ENCODE results near the gene IGF2BP2. TPM values are rescaled to one million over a fixed set of nuclear protein-coding genes. Genes with fewer than 3 reads are reported as not detected.
A peak's percentile ranks its signal among the peaks of the same experiment; 100 is the strongest.

Gene IGF2BP2
- polyA plus RNA-seq, 3 donors: 102 to 117 (median 105) TPM

DNA sequence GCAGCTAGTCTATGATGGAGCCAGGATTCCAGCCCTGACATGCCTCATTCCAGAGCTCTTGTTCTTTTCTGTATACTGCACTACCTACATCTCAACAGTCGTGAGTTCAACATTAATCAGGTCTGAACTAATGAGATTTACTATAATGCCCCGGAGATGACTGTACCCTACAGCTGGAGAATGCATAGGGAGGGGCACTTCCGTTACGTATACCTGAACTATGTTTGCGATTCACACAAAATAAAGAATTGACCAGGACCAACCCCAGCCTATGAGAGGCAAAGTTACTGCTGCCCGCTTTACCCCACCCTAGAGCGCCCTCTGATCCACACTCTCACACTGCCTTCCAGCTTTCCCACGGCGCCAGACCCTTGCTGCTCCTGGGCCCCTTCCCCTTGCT lies 97.0 kb downstream of the IGF2BP2 start:
- no peak for DNase-seq (ENCODE audit: extremely low read depth in 1 of 11, low read depth in 9 of 11, low spot score in 4 of 11)

DNA sequence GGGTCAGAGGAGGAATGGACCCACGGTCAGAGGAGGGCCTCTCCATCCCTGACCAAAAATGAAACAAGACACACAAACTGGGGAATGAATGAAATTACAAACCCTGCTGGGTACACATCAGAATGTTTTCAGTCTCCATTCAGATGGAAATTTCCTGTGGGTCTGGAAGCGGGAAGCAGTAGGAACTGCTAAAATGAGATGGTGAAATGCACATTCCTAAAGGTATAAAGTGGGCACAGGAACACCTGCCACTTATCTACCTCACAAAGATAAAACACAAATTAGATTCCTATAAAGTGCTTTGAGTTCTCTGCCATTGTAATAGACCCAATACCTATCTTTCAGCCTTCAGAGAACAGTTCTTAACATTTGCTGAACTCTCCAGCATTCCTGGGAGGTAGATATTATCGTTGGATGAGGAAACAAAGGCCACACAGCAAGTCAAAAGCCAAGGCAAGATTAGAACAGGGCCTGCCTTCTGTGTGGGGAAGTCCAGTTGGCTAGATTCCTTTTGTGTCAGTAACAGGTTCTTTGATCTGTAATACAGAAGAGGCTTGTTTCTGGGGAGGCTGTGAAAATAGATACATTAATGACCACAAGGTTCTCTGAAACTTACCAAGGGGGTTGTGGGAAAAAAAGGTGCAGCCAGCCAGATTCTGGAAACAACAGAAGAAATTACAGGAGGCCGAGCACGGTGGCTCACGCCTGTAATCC lies 98.4 kb downstream of the IGF2BP2 start:
- DNase-seq (ENCODE audit: extremely low read depth in 1 of 11, low read depth in 9 of 11, low spot score in 4 of 11): no peak

DNA sequence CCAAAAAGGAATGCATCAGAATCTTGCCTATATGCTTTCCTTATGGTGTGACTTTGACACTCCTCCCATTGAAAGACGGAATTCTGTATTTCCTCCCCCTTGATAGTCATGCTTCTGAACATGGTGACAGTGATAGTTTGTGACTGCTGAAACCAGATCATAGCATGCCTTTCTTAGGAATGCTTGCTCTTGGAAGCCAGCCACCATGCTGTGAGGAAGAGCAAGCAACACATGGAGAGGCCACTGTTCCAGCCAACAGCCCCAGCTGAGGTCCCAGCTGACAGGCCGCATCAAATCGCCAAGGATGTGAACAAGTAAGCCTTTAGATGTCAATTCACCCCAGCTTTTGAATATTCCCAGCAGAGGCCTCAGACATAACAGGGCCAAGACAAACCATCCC lies 100.1 kb downstream of the IGF2BP2 start:
- no peak for DNase-seq (ENCODE audit: extremely low read depth in 1 of 11, low read depth in 9 of 11, low spot score in 4 of 11)

DNA sequence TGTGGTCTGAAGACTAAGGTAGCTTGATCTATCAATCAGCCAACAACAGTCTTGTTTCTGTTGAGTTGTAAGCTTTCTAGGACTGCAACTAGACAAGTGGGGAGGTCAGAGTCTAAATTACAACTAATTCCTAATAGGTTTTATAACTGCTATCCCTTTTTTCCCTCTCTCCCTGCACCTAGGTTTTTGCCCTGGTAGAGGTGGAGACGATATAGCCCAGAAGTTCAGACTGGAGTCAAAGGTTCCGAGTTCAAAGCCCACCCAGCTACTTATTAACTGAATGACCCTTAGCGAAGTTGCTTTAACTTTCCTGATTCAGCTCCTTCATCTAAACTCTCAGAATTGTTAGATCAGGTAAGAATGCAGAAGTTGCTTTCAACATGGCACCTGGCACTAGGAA lies 100.6 kb downstream of the IGF2BP2 start:
- DNase-seq (ENCODE audit: extremely low read depth in 1 of 11, low read depth in 9 of 11, low spot score in 4 of 11): no peak

DNA sequence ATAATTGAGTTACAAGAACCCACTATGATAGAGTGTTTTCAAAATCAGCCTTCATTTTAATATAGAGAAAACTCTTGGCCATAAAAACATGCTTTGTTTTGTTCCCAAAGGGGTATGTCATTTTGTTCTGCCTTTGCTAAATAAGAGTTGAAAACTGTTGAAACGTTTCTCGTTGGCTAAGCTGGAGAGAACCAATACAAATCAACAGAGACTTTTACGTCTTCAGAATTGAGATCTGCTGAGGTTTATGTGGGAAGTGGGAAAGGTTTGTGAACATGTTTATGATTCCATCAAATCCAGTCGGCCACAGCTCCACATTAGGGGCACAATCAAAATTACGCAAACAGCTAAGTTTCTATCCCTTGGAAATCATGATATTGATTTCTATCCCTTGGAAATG lies 102.0 kb downstream of the IGF2BP2 start:
- no peak for DNase-seq (ENCODE audit: extremely low read depth in 1 of 11, low read depth in 9 of 11, low spot score in 4 of 11)

DNA sequence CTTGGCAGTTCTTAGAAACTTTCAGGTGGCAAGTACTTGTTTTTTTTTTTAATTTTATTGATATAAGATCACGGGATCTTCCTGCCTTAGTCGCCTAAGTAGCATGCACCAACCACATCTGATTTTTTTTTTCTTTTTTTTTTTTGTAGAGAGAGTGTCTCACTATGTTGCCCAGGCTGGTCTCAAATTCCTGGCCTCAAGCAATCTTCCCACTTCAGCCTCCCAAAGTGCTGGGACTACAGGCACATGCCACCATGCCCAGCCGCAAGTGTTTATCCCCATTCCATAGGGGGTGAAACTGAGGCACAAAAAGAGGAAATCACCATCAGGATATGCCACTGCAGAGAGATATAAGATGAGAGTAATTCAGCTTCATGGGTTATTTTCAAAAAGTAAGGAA lies 102.9 kb downstream of the IGF2BP2 start:
- DNase-seq (ENCODE audit: extremely low read depth in 1 of 11, low read depth in 9 of 11, low spot score in 4 of 11): no peak

DNA sequence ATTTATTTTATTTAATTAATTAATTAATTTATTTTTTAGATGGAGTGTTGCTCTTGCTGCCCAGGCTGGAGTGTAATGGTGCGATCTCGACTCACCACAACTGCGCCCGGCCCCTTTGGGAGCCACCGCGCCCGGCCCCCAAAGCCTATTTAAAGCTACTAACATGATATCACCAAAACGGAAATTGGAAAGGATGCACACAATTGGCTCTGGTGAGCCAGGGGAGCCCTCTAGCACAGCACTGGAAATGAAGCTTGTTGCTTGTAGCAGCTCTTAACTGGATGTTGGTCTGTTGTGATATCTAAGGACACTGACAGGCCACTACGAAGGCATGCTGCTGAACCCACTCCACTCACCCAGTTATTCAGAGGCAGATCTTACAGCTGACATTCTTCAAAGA lies 104.5 kb downstream of the IGF2BP2 start:
- no peak for DNase-seq (ENCODE audit: extremely low read depth in 1 of 11, low read depth in 9 of 11, low spot score in 4 of 11)

DNA sequence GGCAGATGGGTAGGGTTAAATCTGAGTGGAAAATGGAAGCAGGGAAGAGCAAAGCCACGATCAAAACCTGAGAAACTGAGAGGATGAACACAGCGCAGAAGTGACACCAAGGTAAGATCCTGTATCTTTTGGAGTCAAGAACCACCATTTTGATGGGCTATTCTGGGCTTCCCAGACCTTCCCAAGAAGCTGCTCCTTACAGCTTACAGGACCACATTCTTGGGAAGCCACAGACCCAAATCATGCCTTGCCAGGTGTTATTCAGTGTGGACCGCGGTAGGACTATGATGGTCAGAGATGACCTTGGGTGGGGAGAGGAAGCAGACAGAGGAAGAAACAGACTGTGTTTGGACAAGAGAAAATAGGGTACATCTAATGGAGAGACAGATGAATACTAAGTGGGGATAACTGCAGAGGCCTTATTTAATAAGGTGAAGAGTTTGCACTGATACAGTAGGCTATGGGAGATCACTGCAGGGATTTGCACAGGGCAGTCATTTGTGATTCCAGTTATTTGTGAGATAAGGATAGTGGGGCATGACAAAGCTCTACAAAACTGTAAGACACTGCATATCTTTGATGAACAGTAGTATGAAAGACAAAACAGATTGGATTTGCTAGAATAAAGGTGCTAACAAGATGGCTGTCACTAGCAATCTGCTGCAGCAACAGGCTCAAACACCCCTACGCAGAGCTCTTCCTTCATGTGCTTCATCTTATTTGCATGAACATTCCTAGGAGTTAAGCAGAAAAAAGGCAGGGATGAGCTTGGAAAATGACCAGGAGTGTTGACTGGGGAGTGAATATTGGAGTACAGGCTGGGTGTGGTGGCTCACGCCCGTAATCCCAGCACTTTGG lies 105.9 kb downstream of the IGF2BP2 start:
- no peak for DNase-seq (ENCODE audit: extremely low read depth in 1 of 11, low read depth in 9 of 11, low spot score in 4 of 11)

DNA sequence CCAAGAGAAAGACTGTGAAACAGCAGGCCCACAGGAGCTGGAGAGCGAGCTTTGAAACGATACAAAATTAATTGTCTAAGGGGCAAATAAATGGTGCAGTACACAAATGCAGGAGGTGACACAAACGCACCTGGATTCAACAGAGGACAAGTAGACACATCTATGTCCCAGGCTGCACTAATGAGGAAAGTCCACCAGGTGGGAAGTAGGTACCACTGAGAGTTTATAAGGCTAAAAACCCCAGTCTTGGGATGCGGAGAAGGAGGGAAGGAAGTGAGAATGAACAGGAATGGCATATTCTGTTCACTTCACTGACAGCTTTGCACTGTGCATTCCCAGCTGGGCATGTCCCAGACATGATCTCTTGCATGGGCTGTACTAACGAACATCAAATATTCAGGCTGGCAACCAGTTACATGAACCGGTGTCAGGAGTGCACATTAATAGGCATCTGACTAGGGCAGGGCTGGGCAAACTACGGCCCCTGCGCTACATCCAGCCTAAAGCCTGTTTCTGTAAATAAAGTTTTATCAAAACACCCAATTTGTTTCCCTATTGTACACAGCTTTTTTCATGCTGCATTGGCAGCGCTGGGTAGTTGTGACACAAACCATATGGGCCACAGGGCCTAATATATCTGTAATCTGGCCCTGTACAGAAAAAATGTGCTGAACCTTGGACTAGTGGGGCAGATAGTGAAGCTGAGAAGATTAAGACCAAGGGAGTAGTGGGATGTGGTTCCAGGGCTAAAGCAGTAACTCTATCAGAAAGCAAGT lies 107.0 kb downstream of the IGF2BP2 start:
- no peak for DNase-seq (ENCODE audit: extremely low read depth in 1 of 11, low read depth in 9 of 11, low spot score in 4 of 11)

DNA sequence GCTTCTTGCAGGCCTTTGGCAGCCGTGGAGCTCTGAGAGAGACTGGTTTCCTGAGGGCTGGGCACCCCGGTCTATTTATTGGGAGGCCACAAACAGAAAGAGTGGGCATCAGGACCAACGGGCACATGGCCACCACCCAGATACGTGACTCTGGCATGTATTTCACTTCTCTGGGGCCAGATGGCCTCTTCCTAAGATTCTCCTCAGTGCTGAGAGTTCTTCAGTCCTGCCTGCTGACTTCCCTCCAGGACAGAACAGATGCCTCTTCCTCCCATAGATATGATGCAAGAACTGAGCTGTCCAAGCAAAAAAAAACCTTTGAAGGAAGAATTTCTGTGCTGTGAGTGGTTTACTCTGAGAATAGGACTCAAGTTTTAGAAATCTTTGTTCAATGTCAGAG lies 107.7 kb downstream of the IGF2BP2 start:
- DNase-seq (ENCODE audit: extremely low read depth in 1 of 11, low read depth in 9 of 11, low spot score in 4 of 11): no peak

DNA sequence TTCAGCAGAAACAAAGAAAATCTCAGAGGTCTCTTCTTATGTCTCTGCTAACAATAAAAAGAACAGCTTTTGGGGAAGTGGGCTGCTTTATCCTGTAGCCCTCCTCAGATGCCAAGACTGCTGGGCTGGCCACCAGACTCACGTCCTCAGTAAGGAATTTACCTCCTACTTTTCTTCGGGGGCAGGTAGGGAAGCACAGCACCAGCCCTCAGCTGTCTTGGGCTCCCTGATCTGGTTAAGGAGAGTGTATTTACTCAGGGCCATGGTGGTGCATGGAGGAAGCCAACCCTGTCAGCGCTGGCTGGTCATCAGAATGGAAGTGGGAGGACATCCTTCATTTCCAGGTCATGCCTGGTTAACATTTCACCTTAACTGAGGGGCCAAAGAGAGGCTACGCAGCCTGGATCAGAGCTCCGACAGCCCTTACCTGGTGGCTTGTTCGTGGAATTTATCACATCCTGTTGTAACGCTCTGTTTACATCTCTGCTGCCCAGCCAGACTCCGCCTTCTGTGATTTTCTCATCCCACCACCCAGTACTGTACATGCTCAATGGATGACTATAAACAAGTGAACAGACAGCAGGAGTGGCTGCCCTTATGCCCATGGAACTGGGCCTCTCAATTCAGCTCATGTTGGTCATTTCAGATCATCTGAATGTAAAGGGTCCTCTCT lies 108.3 kb downstream of the IGF2BP2 start:
- peak in 7 of 11 donors; percentile 18 to 46 (median 35) for DNase-seq (ENCODE audit: extremely low read depth in 1 of 11, low read depth in 9 of 11, low spot score in 4 of 11)

DNA sequence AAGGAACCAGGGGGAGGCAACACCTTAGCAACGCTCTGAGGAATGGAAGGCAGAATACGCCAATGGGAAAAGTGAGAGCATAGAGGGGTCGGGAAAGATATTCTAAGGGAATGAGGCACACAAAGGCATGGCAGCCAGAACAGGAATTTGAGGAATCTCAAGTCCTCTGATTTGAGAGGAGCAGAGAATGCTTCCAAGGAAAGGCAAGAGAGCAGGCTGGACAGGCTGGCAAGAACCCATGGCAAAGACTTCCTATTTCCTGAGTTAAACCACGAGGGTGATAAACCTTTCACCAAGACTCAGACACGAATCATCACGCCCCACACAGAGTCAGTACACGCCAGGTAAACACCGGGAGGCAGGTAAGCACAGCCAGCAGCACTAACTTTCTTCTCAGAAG lies 109.8 kb downstream of the IGF2BP2 start:
- no peak for DNase-seq (ENCODE audit: extremely low read depth in 1 of 11, low read depth in 9 of 11, low spot score in 4 of 11)

DNA sequence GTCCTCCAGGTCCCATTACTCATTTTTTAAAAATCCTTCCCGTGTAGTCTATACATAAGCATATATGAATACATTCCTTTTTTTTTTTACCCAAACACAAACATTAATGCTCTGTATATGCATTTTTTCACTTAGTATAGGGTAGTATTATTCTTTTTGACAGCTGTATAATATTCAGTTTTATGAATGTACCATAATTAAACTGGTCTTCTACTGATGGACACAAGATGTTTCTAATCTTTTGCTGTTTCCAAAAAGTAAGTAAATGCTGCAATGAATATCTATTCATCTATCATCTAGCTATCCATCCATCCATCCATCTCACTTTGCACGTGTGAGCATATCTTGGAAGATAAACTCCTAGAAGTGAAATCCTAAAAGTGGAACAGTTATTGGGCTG lies 110.8 kb downstream of the IGF2BP2 start:
- no peak for DNase-seq (ENCODE audit: extremely low read depth in 1 of 11, low read depth in 9 of 11, low spot score in 4 of 11)

DNA sequence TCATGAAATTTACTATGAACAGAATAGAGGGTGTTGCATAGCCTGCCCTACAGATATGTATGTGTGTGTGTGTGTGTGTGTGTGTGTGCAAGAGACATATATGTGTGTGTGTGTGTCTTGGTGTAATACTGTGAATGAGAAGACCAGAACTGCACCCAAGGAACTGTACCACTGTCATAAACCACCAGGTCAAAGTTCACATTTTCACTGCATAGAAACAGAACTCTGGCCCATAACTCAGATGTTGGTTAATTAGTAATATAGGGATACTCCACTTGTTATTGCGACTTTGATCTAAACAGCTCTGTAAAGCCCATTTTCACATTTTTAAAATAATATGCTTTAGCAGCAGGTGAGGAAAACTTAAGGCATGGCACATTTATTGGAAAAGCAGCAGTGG lies 111.8 kb downstream of the IGF2BP2 start:
- DNase-seq (ENCODE audit: extremely low read depth in 1 of 11, low read depth in 9 of 11, low spot score in 4 of 11): no peak

DNA sequence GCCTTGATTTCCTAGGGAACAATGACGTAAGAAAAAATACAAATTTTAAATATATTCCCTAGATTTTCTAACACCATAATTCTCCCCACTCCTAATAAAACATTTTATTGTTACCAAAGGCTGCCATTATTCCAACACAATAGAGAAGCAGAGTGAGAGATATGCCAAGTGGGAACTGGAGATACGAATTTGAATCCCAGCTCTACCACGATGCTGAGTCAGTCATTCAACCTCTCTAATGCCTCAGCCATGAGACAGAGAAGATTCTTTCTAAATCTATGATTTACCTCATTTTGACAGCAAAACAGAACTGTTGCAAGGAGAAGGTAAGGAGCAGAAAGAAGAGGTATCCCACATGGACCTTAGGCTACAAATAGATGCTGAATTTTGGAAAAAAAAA lies 112.5 kb downstream of the IGF2BP2 start:
- no peak for DNase-seq (ENCODE audit: extremely low read depth in 1 of 11, low read depth in 9 of 11, low spot score in 4 of 11)

DNA sequence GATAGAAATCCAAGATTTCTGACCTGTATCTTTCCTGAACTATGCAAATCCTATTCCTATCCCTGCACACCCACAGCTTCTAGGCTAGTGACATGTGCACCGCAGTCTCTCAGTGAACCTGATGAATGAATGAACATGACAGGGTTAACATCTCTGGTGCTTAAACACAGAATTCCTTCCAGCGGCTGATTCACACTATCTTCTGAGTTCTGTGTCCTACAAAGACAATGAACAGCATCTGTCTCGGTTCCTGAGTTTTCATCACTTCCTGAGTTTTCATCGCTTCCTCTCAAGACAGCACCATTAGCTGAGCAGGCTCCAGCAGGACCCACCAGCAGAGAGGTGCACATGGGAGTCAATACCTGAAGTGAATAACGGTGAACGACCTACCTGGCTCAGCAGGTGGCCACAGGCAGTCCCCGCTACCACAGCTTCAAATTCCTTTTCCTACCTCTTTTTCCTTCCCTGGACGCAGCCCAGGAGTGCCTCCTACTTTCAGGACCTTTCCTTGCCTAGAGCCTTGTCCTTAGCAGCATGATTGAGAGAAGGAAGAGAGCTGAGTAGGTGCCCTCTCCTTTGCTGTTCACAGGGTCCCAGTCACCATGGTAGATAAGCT lies 113.5 kb downstream of the IGF2BP2 start:
- no peak for DNase-seq (ENCODE audit: extremely low read depth in 1 of 11, low read depth in 9 of 11, low spot score in 4 of 11)

DNA sequence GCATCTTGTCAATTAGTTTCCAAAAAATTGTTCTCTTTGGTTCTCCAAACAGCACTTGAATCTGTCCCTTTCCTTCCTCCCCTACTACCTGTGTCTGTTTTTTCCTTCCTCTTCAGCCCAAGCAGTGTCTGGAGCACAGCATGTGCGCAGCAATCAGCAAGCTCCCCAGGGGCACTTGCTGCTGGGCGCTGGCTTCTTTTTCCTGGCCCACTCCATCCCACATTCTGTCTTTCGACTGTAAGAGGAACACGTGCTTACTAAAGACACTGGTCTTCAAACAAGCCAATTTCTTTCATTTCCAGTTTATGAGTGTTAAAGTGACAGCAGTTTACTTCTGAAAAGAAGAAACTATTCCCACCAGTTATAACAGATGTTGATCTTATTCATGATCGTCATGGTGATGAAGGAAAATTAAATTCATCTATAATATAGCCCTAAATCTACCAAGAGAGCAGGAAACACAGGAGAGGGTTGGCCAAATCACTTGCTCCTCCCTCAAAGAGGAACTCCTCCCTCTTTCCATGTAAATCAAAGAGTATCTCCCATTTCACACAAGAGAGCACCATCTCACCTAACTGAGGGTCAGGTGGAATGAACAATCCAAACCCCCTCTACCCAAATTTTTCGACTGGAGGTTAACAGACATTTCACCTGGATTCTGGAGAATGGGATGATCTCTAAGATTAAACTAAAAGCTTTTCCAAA lies 115.4 kb downstream of the IGF2BP2 start:
- DNase-seq (ENCODE audit: extremely low read depth in 1 of 11, low read depth in 9 of 11, low spot score in 4 of 11): no peak

DNA sequence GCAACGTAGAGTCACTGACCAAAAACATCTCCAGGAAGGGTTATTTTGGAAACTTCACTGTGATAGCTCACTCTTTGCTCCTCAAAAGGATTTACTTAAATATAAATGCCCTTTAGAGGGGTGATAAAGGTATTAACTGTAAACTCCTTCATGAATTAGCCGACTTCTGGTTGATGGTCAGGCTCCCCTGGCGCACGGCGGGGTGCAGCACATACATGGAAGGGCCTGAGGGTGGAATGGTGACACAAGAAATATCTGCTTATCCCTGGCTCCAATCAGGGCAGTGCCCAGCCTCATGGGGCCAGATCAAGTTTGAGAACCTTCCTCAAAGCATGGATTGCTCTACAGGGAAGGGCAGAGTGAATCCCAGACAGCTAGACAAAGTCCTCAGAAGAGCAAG lies 116.5 kb downstream of the IGF2BP2 start:
- DNase-seq (ENCODE audit: extremely low read depth in 1 of 11, low read depth in 9 of 11, low spot score in 4 of 11): no peak
